CD4-positive, CD25-positive, alpha-beta regulatory T cell (primary cell): ENCODE data around the gene CEP290. TPM values are rescaled to one million over a fixed set of nuclear protein-coding genes. Genes with fewer than 3 reads are reported as not detected.
"Not testable (repeated sequence)": the region's sequence is repeated elsewhere in the genome, so short reads cannot be mapped to it uniquely, and the experiment has no call there.

Source experiments
- ATAC-seq, 2 donors: fragments of 150-1000 bp; cut with Tn5 transposase; one replicate each; pipeline ENCODE4 v1.10.0; 2021; ENCODE audit warnings: low read depth in 2 of 2, moderate number of reproducible peaks in 2 of 2, moderate library complexity in 1 of 2
- DNase-seq, 3 donors: peaks; one replicate each; pipeline versions ENCODE4 v3.0.0 to v3.0.0-alpha.2; 2012 to 2022; ENCODE audit warnings: mixed read lengths in 1 of 3
- H3K27ac ChIP-seq: one replicate; pipeline ENCODE4 v1.7.0; 2013; ENCODE audit warnings: mild to moderate bottlenecking, low read length; ENCODE audit not compliant: insufficient read depth, poor library complexity, severe bottlenecking
- H3K27me3 ChIP-seq: one replicate; pipeline ENCODE4 v1.7.0; 2013; ENCODE audit warnings: low read length; ENCODE audit not compliant: control insufficient read depth, insufficient read depth
- H3K36me3 ChIP-seq: one replicate; pipeline ENCODE4 v1.7.0; 2013; ENCODE audit warnings: mild to moderate bottlenecking, low read length, moderate library complexity; ENCODE audit not compliant: control insufficient read depth, insufficient read depth
- H3K4me1 ChIP-seq: 2 replicates; pipeline ENCODE4 v1.7.0; 2013; ENCODE audit warnings: mild to moderate bottlenecking, low read length; ENCODE audit not compliant: insufficient read depth, control insufficient read depth, poor library complexity, severe bottlenecking
- H3K4me3 ChIP-seq: one replicate; pipeline ENCODE4 v1.7.0; 2013; ENCODE audit warnings: low read depth, mild to moderate bottlenecking, low read length, moderate library complexity
- H3K9me3 ChIP-seq, 2 experiments: 1 replicate in 1 of 2; 2 replicates in 1 of 2; pipeline ENCODE4 v1.7.0; 2013; ENCODE audit warnings: low read length in 2 of 2, mild to moderate bottlenecking in 1 of 2, moderate library complexity in 1 of 2; ENCODE audit not compliant: control insufficient read depth in 2 of 2
- H3K27ac Mint-ChIP-seq, 3 donors: one replicate each; pipeline ENCODE4 v1.8.0; 2020 to 2022; ENCODE audit warnings: mild to moderate bottlenecking in 3 of 3, mixed read lengths in 3 of 3, moderate library complexity in 2 of 3
- H3K27me3 Mint-ChIP-seq: one replicate; pipeline ENCODE4 v1.8.0; 2022; ENCODE audit warnings: mild to moderate bottlenecking, mixed read lengths
- H3K36me3 Mint-ChIP-seq: one replicate; pipeline ENCODE4 v1.8.0; 2020; ENCODE audit warnings: mixed read lengths
- H3K4me1 Mint-ChIP-seq, 4 donors: one replicate each; pipeline ENCODE4 v1.8.0; 2020 to 2022; ENCODE audit warnings: mixed read lengths in 4 of 4, mild to moderate bottlenecking in 1 of 4
- H3K4me3 Mint-ChIP-seq, 4 donors: one replicate each; pipeline ENCODE4 v1.8.0; 2020 to 2022; ENCODE audit warnings: mild to moderate bottlenecking in 4 of 4, mixed read lengths in 4 of 4, moderate library complexity in 3 of 4
- H3K9me3 Mint-ChIP-seq, 7 donors: one replicate each; pipeline ENCODE4 v1.8.0; 2020 to 2022; ENCODE audit warnings: mixed read lengths in 7 of 7, mild to moderate bottlenecking in 3 of 7, moderate library complexity in 2 of 7
- polyA plus RNA-seq, 4 donors: library from polyadenylated mRNA; unstranded; fragments of 300-500 nt; fragmentation: Illumina TruSeq; gene quantifications; one replicate each; pipeline ENCODE4 v1.2.3, GENCODE V29; 2021
- total RNA-seq: library from RNA; stranded (reverse); gene quantifications from one replicate; pipeline ENCODE4 v1.2.3, GENCODE V29; 2022

Gene CEP290
- total and polyA plus RNA-seq, 5 donors from 2014 or later, result 2.1 to 16.7 (median 4.3) TPM

DNA sequence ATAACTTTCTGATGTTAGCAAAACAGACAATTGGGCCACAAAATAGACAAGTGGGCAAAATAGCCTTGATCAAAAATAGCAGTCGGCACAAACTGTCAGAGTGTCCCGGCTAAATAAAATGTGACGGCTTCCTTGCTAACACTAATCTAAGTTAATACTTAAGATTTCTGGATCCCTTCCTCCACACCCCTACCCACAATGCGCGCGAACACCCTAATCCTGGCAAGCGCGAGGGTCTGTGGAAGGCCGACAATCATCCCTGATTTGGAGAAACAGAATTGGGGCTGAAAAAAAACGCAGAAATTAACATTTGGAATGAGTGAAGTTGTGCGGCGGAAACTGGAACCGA is 489 bp downstream of the CEP290 start:
- Mint-ChIP-seq H3K27ac (peak overlapping the region; percentile 91 to 99 (median 98)), H3K4me3 (peak overlapping the region; percentile 92 to 96 (median 94)), H3K9me3 (peaks cover 0 to 1% (median 0%) of the 10 kb centered on the region in 7 donors), H3K36me3 (peaks cover 21% of the 10 kb centered on the region), H3K27me3 (no peaks in the 10 kb centered on the region), H3K4me1 (peaks cover 27 to 60% (median 48%) of the 10 kb centered on the region in 4 donors)
- Histone ChIP-seq H3K4me1 (peaks cover 28% of the 10 kb centered on the region), H3K27me3 (no peaks in the 10 kb centered on the region), H3K36me3 (peaks cover 12% of the 10 kb centered on the region), H3K9me3 (no peaks in the 10 kb centered on the region), H3K27ac (peak overlapping the region; percentile 88), H3K4me3 (peak overlapping the region; percentile 92)
- DNase-seq (no peak), ATAC-seq (no peak)

DNA sequence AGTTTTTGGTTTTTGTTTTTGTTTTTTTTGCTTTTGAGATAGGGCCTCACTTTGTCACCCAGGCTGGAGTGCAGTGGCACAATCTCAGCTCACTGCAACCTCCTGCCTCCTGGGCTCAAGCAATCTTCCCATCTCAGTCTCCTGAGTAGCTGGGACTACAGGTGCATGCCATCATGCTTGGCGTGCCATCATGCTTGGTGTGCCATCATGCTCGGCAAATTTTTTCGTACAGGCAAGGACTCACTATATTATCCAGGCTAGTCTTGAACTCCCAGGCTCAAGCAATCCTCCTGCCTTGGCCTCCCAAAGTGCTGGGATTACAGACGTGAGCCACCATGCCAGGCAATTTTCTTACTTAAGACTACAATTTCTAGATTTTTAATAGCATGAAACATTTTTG is 2.2 kb downstream of the CEP290 start:
- not testable (repeated sequence) for H3K27me3 ChIP-seq, H3K27me3 Mint-ChIP-seq, DNase-seq, ATAC-seq, H3K9me3 ChIP-seq, H3K27ac ChIP-seq, H3K9me3 Mint-ChIP-seq, H3K4me3 ChIP-seq, H3K4me3 Mint-ChIP-seq, H3K27ac Mint-ChIP-seq
- peaks cover 15 to 52% (median 35%) of the 10 kb centered on the region in 4 donors for H3K4me1 Mint-ChIP-seq
- Histone ChIP-seq H3K4me1 (peaks cover 28% of the 10 kb centered on the region), H3K36me3 (peaks cover 13% of the 10 kb centered on the region)
- peaks cover 25% of the 10 kb centered on the region for H3K36me3 Mint-ChIP-seq

DNA sequence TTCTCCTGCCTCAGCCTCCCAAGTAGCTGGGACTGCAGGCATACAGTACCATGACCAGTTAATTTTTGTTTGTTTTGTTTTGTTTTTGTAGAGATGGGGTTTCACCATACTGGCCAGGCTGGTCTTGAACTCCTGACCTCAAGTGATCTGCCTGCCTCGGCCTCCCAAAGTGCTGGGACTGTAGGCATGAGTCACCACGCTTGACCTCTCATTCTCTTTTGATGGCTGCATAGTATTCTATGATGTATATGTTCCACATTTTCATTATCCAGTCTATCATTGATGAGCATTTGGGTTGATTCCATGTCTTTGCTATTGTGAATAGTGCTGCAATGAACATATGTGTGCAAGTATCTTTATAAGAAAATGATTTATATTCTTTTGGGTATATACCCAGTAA is 8.7 kb downstream of the CEP290 start:
- H3K36me3 ChIP-seq, result peaks cover 19% of the 10 kb centered on the region
- H3K4me1 ChIP-seq, H3K9me3 ChIP-seq, H3K4me3 Mint-ChIP-seq, DNase-seq, H3K4me3 ChIP-seq, H3K9me3 Mint-ChIP-seq, H3K27ac Mint-ChIP-seq, H3K27me3 ChIP-seq, H3K27me3 Mint-ChIP-seq, ATAC-seq, H3K27ac ChIP-seq: not testable (repeated sequence)
- Mint-ChIP-seq H3K4me1 (peaks cover 9 to 14% (median 11%) of the 10 kb centered on the region in 4 donors), H3K36me3 (peaks cover 49% of the 10 kb centered on the region)

DNA sequence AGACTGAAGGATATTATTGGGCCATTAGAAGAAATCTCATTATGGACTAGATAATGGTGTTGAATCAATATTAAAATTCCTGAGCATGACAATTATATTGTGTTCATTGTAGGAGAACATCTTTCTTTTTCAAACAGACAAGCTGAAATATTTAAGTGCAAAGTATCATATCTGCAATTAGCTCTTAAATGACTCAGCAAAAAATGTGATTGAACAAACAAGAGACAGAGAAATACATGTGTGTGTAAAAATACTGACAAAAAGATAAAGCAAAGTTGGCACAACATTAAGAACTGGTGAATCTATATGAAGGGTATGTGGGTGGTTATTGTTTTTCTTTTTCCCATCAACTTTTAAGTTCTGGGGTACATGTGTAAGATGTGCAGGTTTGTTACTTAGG is 9.5 kb downstream of the CEP290 start:
- H3K27me3 ChIP-seq, result no peaks in the 10 kb centered on the region
- H3K27me3 Mint-ChIP-seq, result no peaks in the 10 kb centered on the region
- peaks cover 0 to 1% (median 0%) of the 10 kb centered on the region in 7 donors for H3K9me3 Mint-ChIP-seq
- DNase-seq, result no peak
- H3K27ac ChIP-seq, result no peak overlapping the region
- no peaks in the 10 kb centered on the region for H3K9me3 ChIP-seq
- no peaks in the 10 kb centered on the region for H3K4me1 ChIP-seq
- no peak overlapping the region for H3K27ac Mint-ChIP-seq
- H3K4me3 Mint-ChIP-seq, result no peak overlapping the region
- no peak overlapping the region for H3K4me3 ChIP-seq
- peaks cover 46% of the 10 kb centered on the region for H3K36me3 Mint-ChIP-seq
- no peak for ATAC-seq
- peaks cover 25% of the 10 kb centered on the region for H3K36me3 ChIP-seq
- peaks cover 3 to 9% (median 5%) of the 10 kb centered on the region in 4 donors for H3K4me1 Mint-ChIP-seq

DNA sequence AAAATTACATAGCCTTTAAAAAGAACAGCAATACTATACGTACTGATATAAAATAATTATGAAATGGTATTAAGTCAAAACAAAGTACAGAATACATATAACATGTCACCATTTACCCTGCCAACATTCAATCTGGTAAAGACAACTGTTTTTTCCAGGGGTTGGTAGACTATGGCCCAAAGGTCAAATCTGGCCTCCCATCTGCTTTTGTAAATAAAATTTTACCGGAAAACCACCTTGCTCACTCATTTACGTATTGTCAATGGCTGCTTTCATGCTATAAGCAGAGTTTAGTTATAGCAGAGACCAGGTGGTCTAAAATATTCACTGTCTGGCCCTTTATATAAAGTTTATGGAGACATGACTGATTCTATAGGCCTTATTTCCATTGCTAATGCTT is 14.0 kb downstream of the CEP290 start:
- no peaks in the 10 kb centered on the region for H3K27me3 ChIP-seq
- DNase-seq, result no peak
- peaks cover 23% of the 10 kb centered on the region for H3K36me3 ChIP-seq
- no peak overlapping the region for H3K27ac ChIP-seq
- H3K4me3 ChIP-seq, result no peak overlapping the region
- ATAC-seq, result no peak
- no peaks in the 10 kb centered on the region for H3K27me3 Mint-ChIP-seq
- peaks cover 2 to 6% (median 4%) of the 10 kb centered on the region in 4 donors for H3K4me1 Mint-ChIP-seq
- H3K4me3 Mint-ChIP-seq, result no peak overlapping the region
- no peaks in the 10 kb centered on the region for H3K9me3 Mint-ChIP-seq
- H3K4me1 ChIP-seq, result no peaks in the 10 kb centered on the region
- H3K27ac Mint-ChIP-seq, result no peak overlapping the region
- peaks cover 34% of the 10 kb centered on the region for H3K36me3 Mint-ChIP-seq
- no peaks in the 10 kb centered on the region for H3K9me3 ChIP-seq

DNA sequence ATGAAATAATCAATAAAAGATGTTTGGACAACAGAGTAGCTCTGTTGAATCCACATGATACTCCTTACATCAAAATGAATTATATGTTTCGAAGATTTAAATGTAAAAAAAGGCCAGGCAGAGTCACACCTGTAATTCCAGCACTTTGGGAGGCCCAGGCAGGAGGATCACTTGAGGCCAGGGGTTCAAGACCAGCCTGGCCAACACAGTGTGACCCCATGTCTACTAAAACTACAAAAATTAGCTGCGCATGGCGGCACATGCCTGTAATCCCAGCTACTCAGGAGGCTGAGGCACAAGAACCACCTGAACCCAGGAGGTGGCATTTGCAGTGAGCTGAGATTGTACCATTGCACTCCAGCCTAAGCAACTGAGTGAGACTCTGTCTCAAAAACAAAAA is 14.8 kb downstream of the CEP290 start:
- no peak for DNase-seq
- Histone ChIP-seq H3K27me3 (no peaks in the 10 kb centered on the region), H3K4me1 (no peaks in the 10 kb centered on the region)

DNA sequence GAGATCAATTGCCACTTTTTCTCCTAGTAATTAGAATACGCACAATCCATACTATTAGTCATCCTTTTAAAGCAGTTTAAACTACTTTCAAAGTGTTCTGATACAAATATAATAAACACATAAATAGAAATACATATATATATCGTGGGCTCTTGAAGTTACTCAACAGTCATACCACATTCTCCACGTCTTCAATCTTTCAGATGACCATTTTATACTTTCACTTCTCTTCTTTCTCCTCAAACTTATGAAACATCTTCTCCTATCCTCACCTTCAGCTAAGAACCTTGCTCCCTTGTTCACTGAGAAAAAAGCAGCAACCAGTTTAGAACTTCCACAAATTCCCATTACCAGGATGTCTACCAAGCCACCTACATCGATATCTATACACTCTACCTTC is 19.2 kb downstream of the CEP290 start:
- Mint-ChIP-seq H3K4me3 (no peak overlapping the region), H3K27me3 (no peaks in the 10 kb centered on the region), H3K36me3 (peaks cover 8% of the 10 kb centered on the region), H3K27ac (no peak overlapping the region), H3K4me1 (no peaks in the 10 kb centered on the region), H3K9me3 (no peaks in the 10 kb centered on the region)
- DNase-seq (no peak), ATAC-seq (no peak)
- H3K4me1 ChIP-seq, result no peaks in the 10 kb centered on the region
- no peaks in the 10 kb centered on the region for H3K27me3 ChIP-seq
- no peaks in the 10 kb centered on the region for H3K9me3 ChIP-seq
- no peak overlapping the region for H3K4me3 ChIP-seq
- peaks cover 31% of the 10 kb centered on the region for H3K36me3 ChIP-seq
- no peak overlapping the region for H3K27ac ChIP-seq

More for the DNA sequence above, 14.8 kb downstream of the CEP290 start:
- no peak overlapping the region for H3K4me3 Mint-ChIP-seq
- H3K36me3 Mint-ChIP-seq, result peaks cover 28% of the 10 kb centered on the region
- H3K36me3 ChIP-seq, result peaks cover 26% of the 10 kb centered on the region
- H3K4me1 Mint-ChIP-seq, result peaks cover 0 to under 1% (median 0%) of the 10 kb centered on the region in 4 donors
- ATAC-seq, result no peak
- H3K27ac Mint-ChIP-seq, result no peak overlapping the region
- H3K9me3 Mint-ChIP-seq, result no peaks in the 10 kb centered on the region
- no peaks in the 10 kb centered on the region for H3K9me3 ChIP-seq
- H3K27ac ChIP-seq, result no peak overlapping the region
- H3K4me3 ChIP-seq, result no peak overlapping the region
- no peaks in the 10 kb centered on the region for H3K27me3 Mint-ChIP-seq

DNA sequence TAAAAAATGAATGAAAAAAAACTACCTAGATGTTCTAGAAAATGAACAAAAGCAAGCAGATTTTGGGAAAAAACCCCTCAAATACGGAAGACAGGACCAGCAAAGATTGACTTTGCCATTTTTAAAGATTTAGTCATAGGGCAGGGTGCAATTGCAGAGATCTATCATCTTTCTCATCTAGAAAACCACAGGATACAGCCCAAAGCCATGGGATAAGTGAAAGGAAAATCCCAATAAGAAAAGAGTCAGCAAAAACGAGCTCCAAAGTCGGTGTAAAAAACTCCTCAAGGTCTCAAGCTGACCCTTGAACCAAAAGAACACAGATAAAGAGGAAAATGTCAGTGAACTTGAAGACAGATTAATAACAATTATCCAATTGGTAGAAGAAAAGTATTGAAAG is 28.0 kb downstream of the CEP290 start:
- H3K4me3 ChIP-seq, result no peak overlapping the region
- DNase-seq (no peak), ATAC-seq (no peak)
- Mint-ChIP-seq H3K27me3 (no peaks in the 10 kb centered on the region), H3K36me3 (peaks cover 50% of the 10 kb centered on the region), H3K9me3 (peaks cover 0 to 1% (median 0%) of the 10 kb centered on the region in 7 donors), H3K27ac (peak overlapping the region in 1 of 3 donors; percentile 24), H3K4me3 (no peak overlapping the region), H3K4me1 (peaks cover 0 to 9% (median 3%) of the 10 kb centered on the region in 4 donors)
- no peaks in the 10 kb centered on the region for H3K27me3 ChIP-seq
- no peak overlapping the region for H3K27ac ChIP-seq
- no peaks in the 10 kb centered on the region for H3K4me1 ChIP-seq
- H3K9me3 ChIP-seq, result no peaks in the 10 kb centered on the region
- H3K36me3 ChIP-seq, result peaks cover 44% of the 10 kb centered on the region
